T-helper 1 cell treated with Interleukin-12 subunit alpha and Interleukin-12 subunit beta and Interleukin-4 antibody, amounts not matched to agents 30 ng/mL and 1 ng/mL, for 36 hours (primary cell): ENCODE data around the gene PSMA2. TPM values are rescaled to one million over a fixed set of nuclear protein-coding genes. Genes with fewer than 3 reads are reported as not detected.

Experiments
- intact Hi-C: fragments of 100-400 bp; cut with micrococcal nuclease; formaldehyde crosslinking; loops from one replicate; pipeline ENCODE4 v1.15.1; 2024
- total RNA-seq: library from RNA; stranded (reverse); gene quantifications from 2 replicates; pipeline ENCODE4 v1.2.3, GENCODE V29; 2022

The PSMA2 gene
- total RNA-seq, 1 donor from 2014 or later = 145 TPM

- intact Hi-C loops = loop anchor here (1.0 to 2.0 kb wide), 5 partner anchors 136 to 898 kb away; no protein-coding TSS in a partner anchor
Measured at GRCh38 chr7:42940985-42941847, 9.2 kb upstream of the PSMA2 start.

GRCh38 chr7:42939457-42940240 lies 7.7 kb upstream of the PSMA2 start:
- intact Hi-C loops = loop anchor here (2.0 kb wide), 2 partner anchors 137 to 899 kb away; no protein-coding TSS in a partner anchor

DNA sequence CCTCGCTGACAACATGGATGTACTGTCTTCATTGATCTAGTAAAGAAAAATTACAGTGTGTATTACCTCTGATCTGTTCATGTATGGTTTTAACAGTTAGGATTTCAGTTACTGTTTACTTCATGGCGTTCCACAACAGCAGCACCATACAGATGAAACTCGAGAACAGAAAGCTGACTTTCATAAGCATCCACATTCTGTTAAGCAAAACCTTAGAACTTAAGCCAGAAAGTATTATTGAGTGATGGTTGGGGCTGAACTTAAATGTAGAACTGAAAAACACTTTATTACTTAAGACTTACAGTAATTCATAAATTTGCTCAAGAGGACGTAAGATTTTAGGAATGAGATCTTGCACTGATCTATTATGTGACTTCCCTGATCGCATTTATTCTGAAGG lies 3.9 kb upstream of the PSMA2 start:
- intact Hi-C loops = no loop called here

- intact Hi-C loops = loop anchor here (5.0 kb wide), 3 partner anchors 713 to 1268 kb away; partner anchors contain the start of genes UBE2D4 and YKT6
Measured at GRCh38 chr7:42934291-42934690, 2.3 kb upstream of the PSMA2 start.

DNA sequence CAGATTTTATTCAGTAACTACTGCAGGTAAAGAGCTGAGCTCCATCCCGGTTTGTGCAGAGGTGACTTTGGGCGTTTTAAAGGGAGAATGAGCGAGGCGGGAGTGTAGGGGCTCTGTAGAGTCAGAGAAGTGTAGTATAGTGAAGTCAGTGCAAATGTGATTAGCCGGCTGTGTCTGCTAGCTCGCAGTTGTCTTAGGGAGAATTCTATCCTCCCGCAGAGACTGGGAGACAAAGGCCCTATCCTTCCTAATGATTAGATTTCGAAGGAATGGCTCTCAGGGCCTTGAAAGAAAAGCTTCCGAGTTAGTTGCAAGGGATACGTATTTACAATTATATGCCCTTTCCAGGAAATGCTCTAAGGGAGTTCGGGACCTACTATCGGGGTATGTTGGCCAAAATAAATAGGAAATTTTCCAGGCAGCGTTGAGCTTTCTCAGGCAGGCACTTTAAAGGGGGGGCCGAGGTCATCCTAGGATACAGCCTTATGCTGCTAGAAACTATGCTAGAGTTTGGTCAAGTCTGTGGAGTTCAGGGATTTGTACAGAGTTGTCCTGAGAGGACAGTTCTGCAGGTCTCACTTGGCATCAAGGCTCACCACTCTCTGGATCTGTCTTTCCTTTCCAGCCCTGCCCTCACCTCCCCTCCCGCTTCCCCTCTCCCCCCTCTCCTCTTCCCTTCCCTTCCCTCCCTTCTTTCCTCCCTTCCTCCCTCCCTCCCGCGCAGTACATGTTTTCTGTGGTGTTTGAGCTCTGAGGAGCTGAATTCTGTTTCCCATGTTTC lies 1.0 kb upstream of the PSMA2 start:
- intact Hi-C loops = loop anchor here (1.0 to 5.0 kb wide), 14 partner anchors 21 to 1914 kb away; partner anchors contain the start of genes BLVRA, C7orf25, COA1 and MRPS24

DNA sequence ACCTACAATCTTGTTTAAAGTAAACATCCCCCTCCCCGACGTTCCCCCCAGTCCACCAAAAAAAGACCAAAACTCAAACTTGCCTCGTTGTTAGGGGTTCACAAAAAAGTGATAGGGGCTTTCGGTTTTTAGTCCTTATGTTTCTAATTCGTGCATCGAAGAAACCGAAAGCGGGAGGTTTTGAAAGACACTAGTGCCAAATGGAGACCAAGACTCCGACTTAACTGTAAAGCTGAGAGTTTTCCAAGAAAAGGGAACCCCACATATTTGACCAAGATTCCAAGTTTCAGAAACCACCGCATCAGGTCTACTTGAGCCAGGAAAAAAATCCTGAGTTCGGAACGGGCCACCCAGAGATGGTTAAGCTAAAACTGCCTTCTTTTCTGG lies 534 bp downstream of the PSMA2 start:
- intact Hi-C loops = loop anchor here (5.0 kb wide), 3 partner anchors 716 to 1271 kb away; partner anchors contain the start of genes UBE2D4 and YKT6

DNA sequence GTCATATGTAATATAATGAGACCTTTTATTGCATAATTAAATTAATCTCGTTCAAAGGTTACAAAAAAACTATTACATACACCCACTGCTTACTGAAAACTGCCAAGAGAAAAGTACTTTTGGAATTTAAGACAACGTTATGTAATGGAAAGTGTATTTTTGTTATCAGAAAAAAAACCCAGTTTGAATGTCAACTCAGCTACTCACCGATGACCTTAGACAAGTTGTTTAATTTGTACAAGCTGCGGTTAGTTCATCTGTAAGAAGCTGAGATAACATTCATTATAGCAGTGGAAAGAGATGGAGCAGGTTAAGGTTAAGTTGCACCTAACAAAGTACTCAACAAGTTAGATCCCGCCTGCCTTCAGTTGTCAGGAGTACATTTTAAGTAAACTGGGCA lies 1.1 kb downstream of the PSMA2 start:
- intact Hi-C loops = loop anchor here (5.0 kb wide), 3 partner anchors 716 to 1271 kb away; partner anchors contain the start of genes UBE2D4 and YKT6

- intact Hi-C loops = no loop called here
Measured at GRCh38 chr7:42929449-42929848, 2.5 kb downstream of the PSMA2 start.

GRCh38 chr7:42928754-42929153 lies 3.2 kb downstream of the PSMA2 start:
- intact Hi-C loops = no loop called here

DNA sequence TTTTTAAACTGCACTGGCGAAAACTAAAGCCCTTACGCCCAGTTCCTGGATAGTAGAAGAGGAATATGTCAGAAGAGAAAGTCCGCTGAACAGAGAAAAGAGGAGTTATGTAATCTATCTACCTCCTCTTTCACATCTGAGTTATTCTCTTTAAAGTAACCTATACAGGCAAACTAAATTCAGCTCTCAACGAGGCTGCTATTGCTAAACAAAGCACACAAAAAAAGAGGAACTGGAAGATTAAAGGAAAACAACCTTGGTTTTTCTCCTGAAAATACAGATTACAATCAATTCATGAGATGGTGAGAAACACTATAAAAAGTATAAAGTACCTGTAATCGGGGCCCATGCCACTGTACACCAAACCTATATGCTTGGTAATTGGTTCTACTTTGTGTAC lies 5.8 kb downstream of the PSMA2 start:
- intact Hi-C loops = no loop called here

DNA sequence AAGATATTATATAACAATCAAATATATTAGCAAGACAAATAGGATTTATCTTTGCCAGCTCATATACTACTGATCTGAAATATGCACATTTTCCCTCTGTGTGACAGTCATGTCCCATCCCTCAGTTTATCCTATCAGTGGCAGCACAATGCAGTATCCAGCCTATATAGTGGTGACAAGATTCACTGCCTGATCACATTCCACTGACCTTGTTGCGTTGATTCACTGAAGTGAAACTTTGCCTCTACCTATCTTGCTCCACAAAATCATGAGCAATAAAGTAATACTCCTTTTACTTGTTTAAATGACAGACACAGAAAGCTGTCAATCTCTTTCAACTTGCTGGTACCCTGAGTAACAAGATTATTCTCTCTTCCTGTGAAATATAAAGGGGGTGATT lies 6.3 kb downstream of the PSMA2 start:
- intact Hi-C loops = no loop called here

DNA sequence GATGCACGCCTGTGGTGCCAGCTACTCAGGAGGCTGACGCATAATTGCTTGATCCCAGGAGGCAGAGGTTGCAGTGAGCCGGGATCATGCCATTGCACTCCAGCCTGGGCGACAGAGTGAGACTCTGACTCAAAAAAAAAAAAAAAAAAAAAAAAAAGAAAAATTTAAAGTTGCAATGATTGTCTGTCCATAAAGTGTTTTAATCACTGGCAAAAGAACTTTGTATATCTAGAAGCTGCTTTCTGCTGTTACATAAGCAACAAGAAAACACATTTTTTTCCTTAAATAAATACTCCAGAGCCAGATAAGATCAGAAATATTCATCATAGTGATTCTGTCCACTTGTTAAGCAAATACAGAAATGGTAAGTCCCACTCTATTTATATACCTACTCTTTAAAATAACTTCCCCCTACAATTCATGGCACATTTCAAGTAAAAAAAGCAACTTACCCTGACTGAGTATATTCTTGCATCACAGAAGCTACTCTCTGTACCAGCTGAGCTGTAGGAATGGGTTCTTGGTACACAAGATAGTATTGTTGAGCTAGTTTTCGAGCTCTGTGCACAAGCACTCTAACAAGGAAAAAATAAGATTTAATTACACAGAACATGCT lies 7.6 kb downstream of the PSMA2 start:
- intact Hi-C loops = no loop called here

DNA sequence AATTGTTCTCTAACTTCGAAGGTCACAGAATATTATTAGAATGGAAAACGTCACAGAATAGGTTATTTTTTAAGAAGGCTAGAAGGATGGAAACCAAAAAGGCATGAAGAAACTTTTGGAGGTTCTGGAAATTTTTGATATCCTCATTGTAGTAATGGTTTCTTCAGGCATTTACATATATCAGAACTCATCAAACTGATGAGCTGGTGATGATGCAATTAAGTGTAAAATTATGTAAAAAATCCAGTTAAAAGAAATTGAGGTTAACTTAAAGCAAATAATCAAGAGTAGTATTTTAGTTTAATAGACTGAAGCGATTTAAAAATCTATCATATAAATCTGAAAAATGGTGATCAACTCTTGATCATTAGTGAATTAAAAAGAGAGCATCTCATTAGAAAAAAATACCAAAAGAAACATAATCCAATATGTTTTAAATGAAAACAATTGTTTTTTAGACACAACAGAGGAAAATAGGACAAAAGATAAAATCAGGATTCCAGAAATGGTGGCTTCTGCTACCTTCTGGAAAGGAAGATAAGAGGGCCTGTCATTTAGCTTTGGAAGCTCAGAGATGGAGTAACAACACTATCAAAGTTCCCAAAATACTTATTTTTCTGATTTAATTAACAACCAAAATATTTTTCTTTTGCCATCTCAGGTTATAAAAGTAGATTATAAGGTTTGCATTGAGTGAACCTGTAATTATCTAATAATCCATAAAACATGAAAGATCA lies 9.8 kb downstream of the PSMA2 start:
- intact Hi-C loops = no loop called here

DNA sequence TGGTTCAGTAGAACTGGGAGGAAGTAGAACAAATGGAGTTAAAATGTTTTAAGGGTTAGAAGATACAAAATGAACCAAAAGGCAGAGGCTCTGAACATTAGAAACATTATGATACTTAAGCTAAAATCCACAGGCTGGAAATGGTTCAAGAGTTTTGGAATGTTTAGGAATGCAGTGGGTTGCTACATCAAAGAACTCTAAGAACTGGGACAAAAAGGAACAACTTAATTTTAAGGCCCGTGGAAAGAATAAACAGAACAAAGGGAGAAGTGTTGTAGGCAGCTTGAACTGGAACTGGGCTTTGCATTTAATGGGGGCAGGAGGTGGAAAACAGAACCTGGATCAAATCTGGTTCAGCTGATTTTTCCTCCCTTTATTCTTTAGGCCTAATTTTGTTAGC lies 16.6 kb downstream of the PSMA2 start:
- intact Hi-C loops = no loop called here

- intact Hi-C loops = loop anchor here (5.0 kb wide), 2 partner anchors 1013 to 1032 kb away; partner anchors contain the start of gene UBE2D4
Measured at GRCh38 chr7:42914421-42915045, 17.4 kb downstream of the PSMA2 start.

- intact Hi-C loops = loop anchor here (5.0 kb wide), 2 partner anchors 1013 to 1032 kb away; partner anchors contain the start of gene UBE2D4
Measured at GRCh38 chr7:42914009-42914408, 18.0 kb downstream of the PSMA2 start.

DNA sequence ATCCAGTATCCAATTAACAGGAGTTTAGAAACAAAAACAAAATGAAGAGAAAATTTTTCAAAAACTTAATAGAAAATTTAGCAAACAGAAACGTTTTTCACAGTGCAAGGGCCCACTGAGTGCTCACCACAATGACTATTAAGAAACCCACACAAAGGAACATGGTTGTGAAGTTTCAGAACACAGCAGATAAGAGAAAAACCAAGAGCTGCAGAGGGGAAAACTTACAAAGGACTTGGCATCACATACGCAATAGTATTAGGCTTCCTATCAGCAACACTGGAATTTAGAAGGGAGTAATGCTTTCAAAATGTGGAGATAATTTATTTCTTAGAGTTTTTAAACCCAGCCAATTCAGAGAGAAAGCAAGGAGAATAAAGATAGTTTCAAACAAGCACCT lies 18.4 kb downstream of the PSMA2 start:
- intact Hi-C loops = loop anchor here (2.0 to 5.0 kb wide), 3 partner anchors 1014 to 1577 kb away; partner anchors contain the start of genes NUDCD3 and UBE2D4

GRCh38 chr7:42911454-42912447 lies 20.2 kb downstream of the PSMA2 start, which contains the start of gene C7orf25:
C7orf25 (minus strand) TSS chr7:42912070; CDS start chr7:42910900, 1,170 bp downstream.
- intact Hi-C loops = loop anchor here (1.0 to 5.0 kb wide), 5 partner anchors 21 to 1579 kb away; partner anchors contain the start of genes MRPL32, NUDCD3, PSMA2 and UBE2D4
